ENCODE measurements around the gene NTF4.
"Not testable (repeated sequence)": the region's sequence is repeated elsewhere in the genome, so short reads cannot be mapped to it uniquely, and the experiment has no call there.

The NTF4 gene

GRCh38 chr19:49020931-49021895 is 43.4 kb downstream of the NTF4 start:
- no peak for DNase-seq (ENCODE audit: low read depth)

- no peak for DNase-seq (ENCODE audit: low read depth)
Measured at GRCh38 chr19:49020342-49020741, 44.3 kb downstream of the NTF4 start.

GRCh38 chr19:49019242-49019932 is 45.2 kb downstream of the NTF4 start:
- DNase-seq (ENCODE audit: low read depth), result peak; percentile 19

DNA sequence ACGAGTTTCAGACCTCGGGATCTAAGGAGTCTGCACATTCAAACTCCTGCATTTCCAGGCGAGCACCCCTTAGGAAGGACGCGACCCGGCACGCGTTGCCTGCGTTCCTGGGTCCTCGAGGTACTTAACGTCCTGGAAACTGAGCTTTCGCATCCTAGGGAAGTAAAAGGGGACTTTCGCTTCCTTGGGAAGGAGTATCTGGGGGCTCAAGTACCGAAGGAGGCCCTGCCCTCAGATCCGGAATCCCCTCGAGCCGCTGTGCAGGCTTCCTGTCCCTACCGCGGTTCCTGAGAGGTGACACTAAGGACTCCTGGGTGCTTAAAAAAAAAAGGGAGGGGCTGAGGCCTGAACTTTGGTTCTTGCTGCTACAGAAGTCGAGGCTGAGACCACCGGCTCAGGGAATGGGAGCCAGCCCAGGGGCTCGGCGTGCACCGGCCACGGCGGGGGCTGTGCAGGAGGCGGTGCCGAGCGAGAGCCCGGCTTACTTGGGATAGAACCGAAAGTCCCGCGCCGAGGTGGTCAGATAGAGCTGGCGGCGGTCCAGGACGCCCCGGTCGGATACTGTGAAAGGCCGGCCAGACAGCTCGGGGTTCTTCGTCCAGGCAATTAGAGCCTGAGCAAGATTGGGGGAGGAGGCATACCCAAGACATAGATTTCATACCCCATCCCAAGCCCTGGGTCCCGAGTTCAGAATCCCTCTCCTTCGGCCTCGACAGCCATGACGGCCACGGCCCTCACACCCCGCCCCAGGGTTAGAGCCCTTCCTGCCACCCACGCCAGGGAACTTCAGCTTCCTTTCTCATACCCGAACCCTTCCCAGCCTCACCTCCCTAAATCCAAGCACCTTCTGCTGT is 46.0 kb downstream of the NTF4 start:
- not testable (repeated sequence) for DNase-seq (ENCODE audit: low read depth)

- DNase-seq (ENCODE audit: low read depth), result peak; percentile 30
Measured at GRCh38 chr19:49017666-49018351, 46.8 kb downstream of the NTF4 start.

GRCh38 chr19:49017041-49017665 is 47.5 kb downstream of the NTF4 start, which contains the start of gene LHB:
TSS of gene LHB (minus strand) at chr19:49017091. CDS start at chr19:49017081, 10 bp downstream.
- no peak for DNase-seq (ENCODE audit: low read depth)

GRCh38 chr19:49016067-49016839 is 48.4 kb downstream of the NTF4 start:
- DNase-seq (ENCODE audit: low read depth), result no peak

DNA sequence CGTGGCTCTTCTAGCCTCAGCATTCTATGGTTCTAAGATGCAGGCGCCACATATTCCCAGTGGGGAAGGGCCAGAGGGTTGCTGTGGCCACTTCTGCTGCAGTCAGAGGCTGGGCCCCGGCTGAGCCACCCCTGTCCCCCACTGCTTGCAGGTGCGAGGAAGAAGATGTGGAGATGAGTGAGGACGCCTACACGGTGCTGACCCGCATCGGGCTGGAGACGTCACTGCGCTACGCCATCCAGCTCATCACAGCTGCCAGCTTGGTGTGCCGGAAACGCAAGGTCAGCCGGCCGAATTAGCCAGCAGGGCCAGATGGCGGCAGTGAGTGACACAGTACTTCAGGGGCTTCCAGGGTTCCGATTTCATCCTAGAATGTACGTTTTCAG is 49.8 kb downstream of the NTF4 start:
- DNase-seq (ENCODE audit: low read depth), result no peak

DNA sequence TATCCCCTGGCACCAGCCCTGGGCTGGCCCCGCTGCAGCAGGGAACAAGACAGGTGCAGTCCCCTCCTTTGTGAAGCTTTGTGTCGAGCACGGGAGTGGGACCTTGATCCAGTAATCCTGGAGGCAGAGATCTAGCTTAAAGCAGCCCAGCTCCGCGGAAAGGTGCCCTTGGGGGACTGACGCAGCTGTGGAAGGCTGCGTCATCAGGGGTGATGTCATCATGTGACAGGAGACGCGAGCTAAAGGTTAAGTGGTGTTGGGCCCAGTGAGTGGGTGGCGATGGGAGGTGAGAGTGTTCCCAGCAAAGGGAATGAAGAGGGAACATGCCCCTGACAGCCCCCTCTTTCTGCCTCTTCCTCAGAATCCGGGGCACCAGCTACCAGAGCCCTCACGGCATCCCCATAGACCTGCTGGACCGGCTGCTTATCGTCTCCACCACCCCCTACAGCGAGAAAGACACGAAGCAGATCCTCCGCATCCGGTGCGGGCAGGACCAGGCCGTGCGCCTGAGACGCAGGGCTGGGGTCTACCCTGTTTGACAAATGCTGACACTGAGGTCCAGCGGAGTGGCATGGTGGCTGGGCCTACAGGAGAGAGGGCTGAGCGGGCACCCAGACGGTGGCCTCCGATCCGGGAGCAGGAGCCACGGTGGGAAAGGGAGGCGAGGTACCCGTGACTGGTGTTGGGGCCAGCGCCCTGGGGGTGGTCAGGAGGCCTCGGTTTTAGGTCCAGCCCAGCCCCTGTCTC is 50.3 kb downstream of the NTF4 start:
- no peak for DNase-seq (ENCODE audit: low read depth)

DNA sequence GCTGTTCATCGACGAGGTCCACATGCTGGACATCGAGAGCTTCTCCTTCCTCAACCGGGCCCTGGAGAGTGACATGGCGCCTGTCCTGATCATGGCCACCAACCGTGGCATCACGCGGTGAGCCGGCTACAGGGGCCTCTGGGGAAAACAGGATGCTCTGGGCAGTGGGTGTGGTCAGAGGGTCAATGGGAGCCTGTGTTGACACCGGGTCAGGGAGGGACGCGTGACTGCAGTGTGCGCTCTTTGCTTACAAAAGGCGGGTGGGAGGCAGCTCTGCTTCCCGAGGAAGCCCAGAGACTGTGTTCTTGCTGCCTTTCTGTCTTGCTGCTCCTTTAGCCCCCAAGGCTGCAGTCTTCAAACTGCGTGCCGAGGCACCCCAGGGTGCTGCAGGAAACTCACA is 53.4 kb downstream of the NTF4 start:
- no peak for DNase-seq (ENCODE audit: low read depth)

Data from activated gamma-delta T cell treated with anti-CD3 and anti-CD28 coated beads, Interleukin-2, amount 50 U/mL, for 16 hours (primary cell).